ENCODE results near the gene IL1RAPL1.

The IL1RAPL1 gene

DNA sequence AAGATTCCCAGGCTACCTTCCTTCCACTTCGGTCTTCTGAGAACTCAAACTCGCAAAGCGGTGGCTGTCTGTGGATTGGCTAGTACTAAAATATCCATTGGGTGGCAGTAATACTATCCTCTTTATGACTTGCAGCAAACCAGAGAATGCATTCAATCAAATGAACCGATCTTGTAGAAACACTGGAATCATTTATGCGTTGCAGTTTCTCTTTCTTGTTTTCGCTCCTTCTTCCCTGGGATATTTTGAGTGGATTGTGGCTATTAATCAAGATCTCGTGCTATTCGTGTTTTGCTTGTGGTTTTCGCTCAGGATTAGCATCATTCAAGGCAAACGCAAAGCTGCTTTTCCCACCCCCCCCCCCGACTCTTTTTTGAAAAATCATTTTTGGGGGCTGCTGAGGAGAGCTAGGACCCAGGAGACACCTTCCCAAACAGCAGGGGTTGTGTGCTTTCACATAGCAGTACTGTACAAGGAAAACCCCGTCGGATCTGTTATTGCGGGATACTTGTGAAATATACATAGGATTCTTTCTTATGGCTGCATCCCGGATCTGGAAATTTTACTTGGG is at the start of gene IL1RAPL1:
IL1RAPL1 (plus strand) TSS at position 466 of the 571 bp plus-strand sequence.
- DNase-seq (ENCODE audit: low read depth): no peak

GRCh38 chrX:28542791-28543190 is 44.5 kb upstream of the IL1RAPL1 start:
- DNase-seq (ENCODE audit: low read depth): no peak

- DNase-seq (ENCODE audit: low read depth): no peak
Measured at GRCh38 chrX:28549838-28550237, 37.4 kb upstream of the IL1RAPL1 start.

- no peak for DNase-seq (ENCODE audit: low read depth)
Measured at GRCh38 chrX:28550331-28550872, 36.8 kb upstream of the IL1RAPL1 start.

- DNase-seq (ENCODE audit: low read depth): no peak
Measured at GRCh38 chrX:28552322-28552721, 34.9 kb upstream of the IL1RAPL1 start.

DNA sequence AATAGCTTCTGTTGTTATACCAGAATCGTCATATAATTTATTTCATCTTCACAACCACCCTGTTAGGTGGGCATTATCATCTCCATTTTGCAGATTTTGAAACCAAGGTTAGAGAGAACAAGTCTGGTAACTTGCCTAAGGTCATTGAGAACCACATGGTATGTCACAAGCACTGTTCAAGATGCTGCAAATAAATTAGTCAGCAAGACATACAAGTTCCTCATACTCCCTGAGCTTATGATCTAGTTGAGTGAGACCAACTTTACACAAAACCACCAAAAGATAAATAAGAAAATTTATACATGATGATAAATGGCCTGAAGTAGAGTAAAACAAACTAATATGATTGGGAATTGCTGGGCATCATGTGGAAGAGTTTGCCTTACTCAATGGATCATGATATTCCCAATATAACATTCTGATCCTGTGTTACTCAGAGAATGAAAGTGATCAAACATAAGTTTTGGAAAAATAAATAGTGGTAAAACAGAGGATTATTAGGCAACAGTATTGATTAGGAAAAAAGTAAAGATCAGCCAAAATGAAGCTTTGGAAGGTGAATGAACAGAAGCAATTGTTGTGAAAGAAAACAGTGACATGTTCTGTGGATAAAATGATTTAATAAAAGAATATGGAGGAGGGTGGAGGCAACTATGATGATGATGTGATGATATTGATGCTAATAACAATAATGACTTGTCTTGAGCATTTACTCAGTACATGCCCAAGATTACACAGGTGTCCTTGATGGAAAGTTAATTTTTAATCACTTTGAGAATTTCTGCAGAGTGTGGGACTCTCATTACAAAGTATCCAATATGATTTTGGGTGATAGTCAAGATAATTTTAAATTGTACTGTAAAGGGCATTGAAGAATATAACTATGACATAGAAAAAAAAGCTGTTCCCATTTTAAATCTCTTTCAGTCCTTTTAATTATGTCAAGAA is 34.1 kb upstream of the IL1RAPL1 start:
- no peak for DNase-seq (ENCODE audit: low read depth)

DNA sequence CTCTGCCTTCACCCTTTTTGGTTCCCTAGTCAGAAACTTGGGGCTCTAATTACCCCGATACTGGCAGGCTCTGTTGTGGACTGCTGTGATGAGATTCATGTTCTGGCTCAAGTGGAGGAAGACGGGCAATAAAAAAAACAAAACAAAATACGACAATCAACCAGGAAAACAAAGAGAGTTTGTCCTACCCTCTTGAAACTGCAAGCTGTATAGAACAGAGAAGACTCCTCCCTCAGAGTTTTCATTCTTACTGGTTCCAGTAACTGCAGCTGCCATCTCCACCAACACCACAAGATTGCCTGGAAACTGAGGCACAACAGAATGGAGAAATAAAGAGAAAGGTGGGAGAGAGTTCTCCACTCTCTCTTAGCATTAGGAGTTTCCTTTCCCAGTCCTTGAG is 11.1 kb upstream of the IL1RAPL1 start:
- DNase-seq (ENCODE audit: low read depth): no peak

- DNase-seq (ENCODE audit: low read depth): no peak
Measured at GRCh38 chrX:28581522-28581921, 5.7 kb upstream of the IL1RAPL1 start.

DNA sequence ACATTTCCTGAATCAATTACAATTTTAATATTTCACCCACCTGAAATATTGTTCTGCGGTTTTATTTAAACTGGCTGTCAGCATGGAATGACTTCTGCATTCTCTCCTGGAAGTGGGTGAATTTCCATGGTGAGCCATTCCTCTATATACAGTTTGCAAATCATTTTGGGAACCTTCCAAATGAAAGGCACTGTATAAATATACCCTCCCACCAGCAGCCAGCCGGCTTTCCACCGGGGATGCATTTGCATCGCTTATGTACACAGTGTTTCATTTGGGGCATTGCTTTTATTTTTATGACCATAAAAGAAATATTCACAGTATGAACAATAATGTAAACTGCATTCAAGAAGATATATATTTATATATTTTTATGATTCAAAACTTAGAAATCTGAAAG is 4.7 kb upstream of the IL1RAPL1 start:
- DNase-seq (ENCODE audit: low read depth): no peak

GRCh38 chrX:28584025-28584424 is 3.2 kb upstream of the IL1RAPL1 start:
- DNase-seq (ENCODE audit: low read depth): no peak

- DNase-seq (ENCODE audit: low read depth): no peak
Measured at GRCh38 chrX:28585767-28586166, 1.5 kb upstream of the IL1RAPL1 start.

DNA sequence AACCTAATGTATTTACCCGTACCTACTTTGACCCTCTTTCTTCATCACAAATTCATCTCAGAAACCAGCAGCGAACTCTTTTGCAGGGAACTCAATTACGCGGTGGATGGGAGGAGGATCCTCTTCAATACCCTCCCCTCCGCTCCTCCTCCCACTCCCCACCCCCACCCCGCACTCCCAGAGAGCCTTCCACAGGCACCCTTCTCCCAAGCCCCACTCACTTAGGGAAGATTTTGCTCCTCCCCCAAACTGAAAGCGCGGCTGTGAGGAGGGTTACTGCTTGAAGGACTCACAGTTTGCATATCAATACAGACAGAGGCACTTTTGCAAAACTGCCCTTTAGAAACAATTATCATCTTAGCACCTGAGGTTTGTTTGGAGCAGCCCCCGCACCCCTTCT is 960 bp upstream of the IL1RAPL1 start:
- DNase-seq (ENCODE audit: low read depth): no peak

DNA sequence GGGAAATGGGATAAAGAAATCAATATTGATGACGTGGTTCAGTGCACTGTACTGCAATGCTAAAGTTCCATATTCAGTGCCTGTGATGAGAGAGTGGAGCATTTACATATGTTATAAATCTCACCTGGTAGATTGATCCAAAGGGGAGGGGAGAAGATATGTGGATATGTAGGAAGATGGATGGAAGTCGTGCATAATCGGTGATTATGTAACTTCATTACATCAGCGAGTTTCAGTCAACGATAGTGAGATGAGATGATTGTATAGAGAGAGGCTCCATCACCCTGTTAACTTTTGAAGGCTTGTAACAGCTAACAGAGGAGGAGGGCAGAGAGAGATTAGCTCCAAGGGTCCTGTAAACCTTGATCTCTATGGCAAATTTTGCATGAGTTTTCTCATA is 1.8 kb downstream of the IL1RAPL1 start:
- no peak for DNase-seq (ENCODE audit: low read depth)

GRCh38 chrX:28590396-28590795 is 3.1 kb downstream of the IL1RAPL1 start:
- no peak for DNase-seq (ENCODE audit: low read depth)

DNA sequence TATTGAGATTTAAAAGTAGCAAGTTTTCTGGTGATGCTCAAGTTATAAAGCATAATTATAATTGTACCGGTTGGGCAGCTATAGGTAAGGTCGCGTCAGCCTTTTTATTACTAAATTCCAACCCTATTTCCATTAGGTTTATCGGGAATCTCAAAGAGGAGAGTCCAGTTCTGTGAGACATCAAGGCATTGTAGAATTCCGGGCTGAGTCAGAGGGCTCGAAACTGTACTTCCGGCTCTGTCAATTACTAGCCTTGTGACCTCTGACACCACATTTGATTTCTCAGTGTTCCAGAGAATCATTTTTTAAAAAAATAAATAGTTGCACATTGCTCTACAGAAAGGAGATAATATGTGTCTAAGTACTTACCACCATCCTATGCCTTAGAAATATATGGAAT is 4.3 kb downstream of the IL1RAPL1 start:
- DNase-seq (ENCODE audit: low read depth): no peak

DNA sequence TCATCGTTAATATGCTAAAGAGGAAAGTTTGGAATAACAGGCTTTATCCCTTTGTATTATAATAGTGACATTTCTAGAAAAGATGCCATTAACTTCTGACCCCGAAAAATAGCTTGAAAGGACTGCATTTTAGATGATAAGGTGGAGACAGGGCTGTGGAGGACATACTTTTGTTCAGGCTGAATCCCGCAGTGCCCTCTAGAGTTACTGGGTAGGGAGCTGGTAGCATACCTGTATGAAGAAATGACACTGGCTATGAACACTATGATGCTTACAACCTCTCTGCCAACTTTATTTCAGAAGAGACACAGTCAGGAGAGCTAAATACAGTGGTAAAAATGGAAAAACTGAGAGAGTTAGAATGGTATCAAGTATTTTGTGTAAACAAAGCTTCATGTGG is 8.1 kb downstream of the IL1RAPL1 start:
- DNase-seq (ENCODE audit: low read depth): no peak

DNA sequence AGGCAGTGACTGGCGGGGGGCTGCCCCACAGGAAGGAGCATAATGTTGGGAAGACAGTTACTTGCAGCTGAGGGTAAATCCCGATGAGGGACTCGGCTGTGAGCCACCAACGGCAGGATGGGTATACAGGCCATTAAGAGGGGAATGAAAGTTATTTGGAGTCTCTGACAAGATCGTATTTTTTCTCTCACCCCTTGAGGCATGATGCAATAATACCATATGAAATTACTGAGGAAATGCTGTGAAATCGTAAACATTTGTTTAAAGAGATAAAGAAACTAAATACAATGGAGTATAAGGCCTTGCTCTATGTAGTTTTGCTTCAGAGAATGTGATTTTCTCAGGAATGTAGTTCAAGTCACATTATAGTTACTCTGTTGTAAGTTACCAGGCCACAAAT is 12.7 kb downstream of the IL1RAPL1 start:
- no peak for DNase-seq (ENCODE audit: low read depth)

DNA sequence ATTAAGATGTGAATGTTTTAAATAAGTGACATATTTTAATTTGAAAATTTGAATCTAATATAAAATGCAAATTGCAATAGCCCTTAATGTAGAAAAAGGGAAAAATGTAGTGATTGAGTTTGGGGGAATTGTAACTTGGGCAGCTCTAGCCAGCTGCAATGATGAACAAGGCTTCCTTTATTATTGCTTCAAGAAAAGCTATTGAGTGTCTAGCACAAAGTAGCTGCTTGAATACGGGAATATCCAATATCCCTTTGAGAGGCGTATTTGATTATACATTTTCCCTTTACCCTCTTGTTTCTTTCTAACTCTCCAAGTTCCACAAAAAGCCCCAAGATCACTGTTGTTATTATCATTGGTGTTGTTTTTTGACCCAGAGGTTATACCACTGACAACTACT is 21.8 kb downstream of the IL1RAPL1 start:
- no peak for DNase-seq (ENCODE audit: low read depth)

GRCh38 chrX:28609917-28610613 is 22.8 kb downstream of the IL1RAPL1 start:
- no peak for DNase-seq (ENCODE audit: low read depth)

GRCh38 chrX:28610746-28611145 is 23.5 kb downstream of the IL1RAPL1 start:
- no peak for DNase-seq (ENCODE audit: low read depth)

DNA sequence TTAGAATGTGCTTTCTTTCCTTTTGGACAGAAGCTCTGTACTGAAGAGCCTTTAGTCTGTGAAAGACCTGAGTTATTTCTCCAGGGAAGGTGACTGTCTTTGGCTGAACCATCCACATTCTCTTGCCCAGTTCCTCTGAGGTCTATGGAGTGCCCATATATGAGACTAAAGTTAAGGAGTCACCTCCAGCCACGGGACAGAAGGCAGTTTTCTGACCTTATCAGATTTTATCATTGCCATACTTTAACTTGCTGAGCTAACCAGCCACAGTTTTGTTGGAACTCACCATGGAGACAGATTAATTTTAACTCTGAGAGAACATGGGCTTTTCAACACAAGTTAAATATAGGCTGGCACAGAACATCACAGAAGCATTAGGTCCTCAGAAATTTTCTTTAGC is 26.3 kb downstream of the IL1RAPL1 start:
- no peak for DNase-seq (ENCODE audit: low read depth)

GRCh38 chrX:28625223-28625622 is 38.0 kb downstream of the IL1RAPL1 start:
- DNase-seq (ENCODE audit: low read depth): no peak

- DNase-seq (ENCODE audit: low read depth): no peak
Measured at GRCh38 chrX:28626515-28626914, 39.3 kb downstream of the IL1RAPL1 start.
